ENCODE measurements around the gene KRT74.

The KRT74 gene

DNA sequence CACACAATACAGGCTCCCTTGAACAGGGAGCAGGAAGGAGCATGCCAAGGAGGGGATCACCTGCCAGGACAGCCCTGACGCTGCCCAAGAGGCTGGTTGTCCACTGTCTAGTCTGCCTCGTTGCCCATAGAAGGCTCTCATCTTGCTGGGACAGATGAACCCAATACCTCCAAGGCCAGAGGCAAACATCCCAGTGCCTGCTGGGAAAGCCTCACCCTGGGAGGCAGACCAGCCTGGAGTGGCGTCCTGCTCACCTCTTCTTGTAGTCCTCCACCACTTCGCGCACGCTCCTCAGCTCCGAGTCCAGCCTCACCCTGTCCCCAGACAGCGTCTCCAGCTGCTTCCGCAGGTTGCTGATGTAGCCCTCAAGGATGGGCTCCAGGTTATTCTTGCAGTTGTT lies 42.3 kb upstream of the KRT74 start:
- H3K36me3 ChIP-seq (ENCODE audit: control insufficient read depth, insufficient read depth, low read length): no peaks in the 10 kb centered on the region

GRCh38 chr12:52615208-52615868 lies 41.7 kb upstream of the KRT74 start:
- Histone ChIP-seq H2AK5ac (ENCODE audit: low read length) (no peak overlapping the region), H3K79me2 (ENCODE audit: control insufficient read depth, insufficient read depth, low read length) (no peaks in the 10 kb centered on the region), H3K4me3 (ENCODE audit: low read length) (no peak overlapping the region), H3K27ac (ENCODE audit: low read depth, low read length) (no peak overlapping the region), H3K4me1 (ENCODE audit: control insufficient read depth, low read depth, low read length) (peaks cover 8% of the 10 kb centered on the region), H3K4me2 (ENCODE audit: low read length) (no peak overlapping the region), H3K79me1 (ENCODE audit: low read length) (no peaks in the 10 kb centered on the region), H3K4ac (ENCODE audit: low read depth, low read length) (no peak overlapping the region), H2BK15ac (replicated peaks; ENCODE audit: low read depth) (no peak overlapping the region), H4K5ac (ENCODE audit: low read length) (no peak overlapping the region), H3K36me3 (ENCODE audit: control insufficient read depth, insufficient read depth, low read length) (no peaks in the 10 kb centered on the region), H3K9ac (ENCODE audit: low read length) (no peak overlapping the region), H3K18ac (ENCODE audit: low read length) (no peak overlapping the region), H3K27me3 (ENCODE audit: insufficient read depth, low read length, poor library complexity) (no peaks in the 10 kb centered on the region), H3K23ac (ENCODE audit: low read length) (no peak overlapping the region), H4K8ac (ENCODE audit: low read depth, low read length) (no peak overlapping the region), H2BK120ac (ENCODE audit: low read depth, low read length) (no peak overlapping the region), H2BK5ac (ENCODE audit: low read length) (no peak overlapping the region), H3K56ac (ENCODE audit: low read length) (no peak overlapping the region)
- WGBS (ENCODE audit: extremely low coverage, insufficient coverage, low lambda C conversion rate): no CpG with 5 or more reads among the region's 6 CpGs
- no peak for DNase-seq

More for the DNA sequence above, 42.3 kb upstream of the KRT74 start:
- no CpG with 5 or more reads among the region's 9 CpGs for WGBS (ENCODE audit: extremely low coverage, insufficient coverage, low lambda C conversion rate)
- Histone ChIP-seq H2AK5ac (ENCODE audit: low read length) (no peak overlapping the region), H3K4me1 (ENCODE audit: control insufficient read depth, low read depth, low read length) (peaks cover 8% of the 10 kb centered on the region), H3K27me3 (ENCODE audit: insufficient read depth, low read length, poor library complexity) (no peaks in the 10 kb centered on the region), H3K79me1 (ENCODE audit: low read length) (no peaks in the 10 kb centered on the region), H3K4ac (ENCODE audit: low read depth, low read length) (no peak overlapping the region), H2BK15ac (replicated peaks; ENCODE audit: low read depth) (no peak overlapping the region), H3K18ac (ENCODE audit: low read length) (no peak overlapping the region), H3K27ac (ENCODE audit: low read depth, low read length) (no peak overlapping the region), H2BK5ac (ENCODE audit: low read length) (no peak overlapping the region), H4K5ac (ENCODE audit: low read length) (no peak overlapping the region), H3K56ac (ENCODE audit: low read length) (no peak overlapping the region), H4K8ac (ENCODE audit: low read depth, low read length) (no peak overlapping the region), H3K4me3 (ENCODE audit: low read length) (no peak overlapping the region), H3K79me2 (ENCODE audit: control insufficient read depth, insufficient read depth, low read length) (no peaks in the 10 kb centered on the region), H2BK120ac (ENCODE audit: low read depth, low read length) (no peak overlapping the region), H3K4me2 (ENCODE audit: low read length) (no peak overlapping the region), H3K9ac (ENCODE audit: low read length) (no peak overlapping the region), H3K23ac (ENCODE audit: low read length) (no peak overlapping the region)
- no peak for DNase-seq

DNA sequence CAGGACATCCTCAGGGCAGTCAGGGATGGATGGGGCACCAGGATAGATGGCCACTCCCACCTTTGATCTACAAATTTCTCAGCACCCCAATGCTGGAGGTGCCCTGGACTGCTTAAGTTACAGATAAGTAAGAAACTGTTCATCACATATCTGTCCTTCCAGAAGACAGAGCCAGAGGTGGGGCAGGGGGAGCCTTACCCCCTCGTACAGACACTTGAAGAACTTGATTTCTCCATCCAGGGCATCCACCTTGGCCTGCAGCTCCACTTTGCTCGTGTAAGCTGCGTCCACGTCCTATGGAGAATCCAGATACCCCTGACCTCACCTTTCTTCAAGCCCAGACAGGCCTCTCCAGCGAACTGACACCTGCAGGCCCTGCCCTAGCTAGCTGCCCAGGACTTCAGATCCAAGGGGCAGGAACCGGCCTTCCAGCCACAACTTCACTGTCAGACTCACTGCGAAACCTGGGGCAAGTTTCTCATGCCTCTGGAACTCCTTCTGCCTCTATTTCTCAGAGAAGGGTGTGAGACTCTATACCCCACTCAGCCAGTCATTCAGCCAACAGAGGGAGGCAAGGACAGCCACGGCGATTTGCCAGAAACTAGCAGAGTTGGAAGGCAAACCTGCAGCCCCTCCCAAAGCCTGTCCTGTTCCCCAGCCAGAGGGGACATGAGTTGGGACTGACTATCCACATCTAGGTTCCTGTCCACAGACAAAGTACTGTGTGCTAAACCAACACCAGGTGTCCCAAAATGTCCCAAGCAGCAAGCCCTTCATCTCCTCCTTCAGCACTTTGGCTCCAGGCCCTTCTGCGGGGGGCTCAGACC lies 41.0 kb upstream of the KRT74 start:
- Histone ChIP-seq H3K4me1 (ENCODE audit: control insufficient read depth, low read depth, low read length) (peaks cover 8% of the 10 kb centered on the region), H3K18ac (ENCODE audit: low read length) (no peak overlapping the region), H3K9ac (ENCODE audit: low read length) (no peak overlapping the region), H3K27ac (ENCODE audit: low read depth, low read length) (no peak overlapping the region), H2BK5ac (ENCODE audit: low read length) (no peak overlapping the region), H3K56ac (ENCODE audit: low read length) (no peak overlapping the region), H2BK15ac (replicated peaks; ENCODE audit: low read depth) (no peak overlapping the region), H3K4me2 (ENCODE audit: low read length) (no peak overlapping the region), H4K8ac (ENCODE audit: low read depth, low read length) (no peak overlapping the region), H3K23ac (ENCODE audit: low read length) (no peak overlapping the region), H3K79me1 (ENCODE audit: low read length) (no peaks in the 10 kb centered on the region), H3K27me3 (ENCODE audit: insufficient read depth, low read length, poor library complexity) (no peaks in the 10 kb centered on the region), H2BK120ac (ENCODE audit: low read depth, low read length) (no peak overlapping the region), H2AK5ac (ENCODE audit: low read length) (no peak overlapping the region), H4K5ac (ENCODE audit: low read length) (no peak overlapping the region), H3K4ac (ENCODE audit: low read depth, low read length) (no peak overlapping the region), H3K36me3 (ENCODE audit: control insufficient read depth, insufficient read depth, low read length) (no peaks in the 10 kb centered on the region), H3K4me3 (ENCODE audit: low read length) (no peak overlapping the region), H3K79me2 (ENCODE audit: control insufficient read depth, insufficient read depth, low read length) (no peaks in the 10 kb centered on the region)
- no peak for DNase-seq
- WGBS (ENCODE audit: extremely low coverage, insufficient coverage, low lambda C conversion rate): no CpG with 5 or more reads among the region's 10 CpGs

DNA sequence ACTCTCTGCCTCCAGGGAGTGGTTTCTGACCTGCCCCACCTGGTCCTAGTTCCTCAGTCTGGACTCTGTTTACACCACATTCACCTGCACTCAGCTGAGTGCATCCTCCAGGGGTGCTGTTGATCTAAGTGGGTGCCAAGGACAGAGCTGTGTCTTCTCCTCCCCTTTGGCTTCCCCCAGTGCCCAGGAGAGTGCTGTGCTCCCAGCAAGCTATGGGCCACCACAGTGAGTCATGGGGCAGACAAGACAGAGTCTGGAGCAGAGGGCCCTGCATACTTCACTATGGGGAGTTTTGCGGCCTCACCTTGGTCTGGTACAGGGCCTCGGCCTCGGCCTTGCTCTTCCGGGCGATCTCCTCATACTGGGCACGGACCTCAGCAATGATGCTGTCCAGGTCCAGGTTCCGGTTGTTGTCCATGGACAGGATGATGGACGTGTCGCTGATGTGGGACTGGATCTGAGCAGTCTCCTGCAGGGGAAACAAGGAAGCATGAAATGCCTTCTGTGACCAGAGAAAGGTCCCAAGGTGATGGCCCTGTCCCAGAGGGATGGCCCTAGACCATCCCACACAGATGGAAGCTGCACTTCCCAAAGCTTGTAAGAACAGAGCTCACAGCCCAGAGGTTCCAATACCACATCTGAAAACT lies 39.9 kb upstream of the KRT74 start:
- H3K79me2 ChIP-seq (ENCODE audit: control insufficient read depth, insufficient read depth, low read length): no peaks in the 10 kb centered on the region
- H3K18ac ChIP-seq (ENCODE audit: low read length): no peak overlapping the region
- H2BK120ac ChIP-seq (ENCODE audit: low read depth, low read length): no peak overlapping the region
- no peaks in the 10 kb centered on the region for H3K36me3 ChIP-seq (ENCODE audit: control insufficient read depth, insufficient read depth, low read length)
- no peak overlapping the region for H3K4me3 ChIP-seq (ENCODE audit: low read length)
- no peaks in the 10 kb centered on the region for H3K27me3 ChIP-seq (ENCODE audit: insufficient read depth, low read length, poor library complexity)
- H3K9ac ChIP-seq (ENCODE audit: low read length): no peak overlapping the region
- H4K8ac ChIP-seq (ENCODE audit: low read depth, low read length): no peak overlapping the region
- DNase-seq: no peak
- H3K79me1 ChIP-seq (ENCODE audit: low read length): no peaks in the 10 kb centered on the region
- peaks cover 8% of the 10 kb centered on the region for H3K4me1 ChIP-seq (ENCODE audit: control insufficient read depth, low read depth, low read length)
- no peak overlapping the region for H2AK5ac ChIP-seq (ENCODE audit: low read length)
- H3K4ac ChIP-seq (ENCODE audit: low read depth, low read length): no peak overlapping the region
- H3K4me2 ChIP-seq (ENCODE audit: low read length): no peak overlapping the region
- no peak overlapping the region for H3K23ac ChIP-seq (ENCODE audit: low read length)
- no peak overlapping the region for H2BK15ac ChIP-seq (replicated peaks; ENCODE audit: low read depth)
- no peak overlapping the region for H4K5ac ChIP-seq (ENCODE audit: low read length)
- no CpG with 5 or more reads among the region's 9 CpGs for WGBS (ENCODE audit: extremely low coverage, insufficient coverage, low lambda C conversion rate)
- peak overlapping the region; percentile 1 for H3K56ac ChIP-seq (ENCODE audit: low read length)
- H2BK5ac ChIP-seq (ENCODE audit: low read length): no peak overlapping the region
- H3K27ac ChIP-seq (ENCODE audit: low read depth, low read length): no peak overlapping the region

DNA sequence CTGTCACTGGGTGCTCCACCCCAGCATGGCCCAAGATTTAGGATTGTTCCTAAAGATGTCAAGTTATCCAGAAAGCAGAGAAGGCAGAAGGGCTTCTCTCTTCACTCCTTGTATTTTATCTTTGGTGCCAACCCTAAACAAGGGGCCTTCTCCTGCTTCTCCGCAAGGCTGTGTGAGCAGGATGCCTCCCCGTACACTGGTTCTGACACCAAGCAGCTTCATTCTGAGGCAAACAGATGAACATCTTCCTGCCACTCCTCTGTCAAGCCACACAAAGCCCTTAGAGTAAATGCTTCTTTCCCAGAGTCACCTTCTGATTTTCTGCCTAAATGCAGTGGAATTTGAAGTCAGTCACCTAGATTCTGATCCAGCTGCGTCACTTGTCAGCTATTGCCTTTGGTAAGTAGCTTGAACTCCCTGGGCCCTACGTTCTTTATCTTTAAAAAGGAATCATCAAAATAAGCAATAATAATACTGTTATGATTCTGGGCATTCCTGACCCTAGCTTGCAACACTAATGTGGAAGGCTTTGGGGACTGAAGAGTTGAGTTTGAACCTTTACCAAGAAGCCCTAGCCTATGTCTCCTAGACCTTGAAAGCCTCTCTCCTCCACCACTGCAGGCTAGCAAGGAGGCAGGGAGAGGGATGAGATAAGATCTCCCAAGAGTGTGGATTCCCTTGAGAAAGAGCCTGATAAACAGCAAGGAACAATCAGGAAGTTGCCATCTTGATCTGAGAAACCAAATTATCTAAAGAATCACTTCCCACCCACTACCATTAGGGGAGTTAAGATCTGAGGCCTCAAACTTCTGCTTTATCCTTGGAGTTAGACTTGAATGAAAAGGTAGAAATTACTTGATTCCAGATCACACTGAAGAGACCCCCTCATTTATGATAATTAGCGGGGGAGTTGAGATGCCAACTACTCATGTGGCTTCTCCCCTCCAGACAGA lies 39.1 kb upstream of the KRT74 start:
- Histone ChIP-seq H2BK5ac (ENCODE audit: low read length) (no peak overlapping the region), H3K4me1 (ENCODE audit: control insufficient read depth, low read depth, low read length) (peaks cover 8% of the 10 kb centered on the region), H3K27me3 (ENCODE audit: insufficient read depth, low read length, poor library complexity) (no peaks in the 10 kb centered on the region), H4K8ac (ENCODE audit: low read depth, low read length) (no peak overlapping the region), H2AK5ac (ENCODE audit: low read length) (no peak overlapping the region), H3K4ac (ENCODE audit: low read depth, low read length) (no peak overlapping the region), H3K56ac (ENCODE audit: low read length) (peak overlapping the region; percentile 51), H3K27ac (ENCODE audit: low read depth, low read length) (no peak overlapping the region), H3K4me2 (ENCODE audit: low read length) (no peak overlapping the region), H2BK15ac (replicated peaks; ENCODE audit: low read depth) (no peak overlapping the region), H3K23ac (ENCODE audit: low read length) (no peak overlapping the region), H3K18ac (ENCODE audit: low read length) (no peak overlapping the region), H3K36me3 (ENCODE audit: control insufficient read depth, insufficient read depth, low read length) (no peaks in the 10 kb centered on the region), H4K5ac (ENCODE audit: low read length) (no peak overlapping the region), H2BK120ac (ENCODE audit: low read depth, low read length) (no peak overlapping the region), H3K79me2 (ENCODE audit: control insufficient read depth, insufficient read depth, low read length) (no peaks in the 10 kb centered on the region), H3K4me3 (ENCODE audit: low read length) (no peak overlapping the region), H3K9ac (ENCODE audit: low read length) (no peak overlapping the region), H3K79me1 (ENCODE audit: low read length) (no peaks in the 10 kb centered on the region)
- WGBS (ENCODE audit: extremely low coverage, insufficient coverage, low lambda C conversion rate): no CpG with 5 or more reads among the region's 5 CpGs
- DNase-seq: peak; percentile 91

Data from mesendoderm (in vitro differentiated cells).